HepG2 (cell line): ENCODE data around the gene STEAP1. TPM values are rescaled to one million over a fixed set of nuclear protein-coding genes. Genes with fewer than 3 reads are reported as not detected.

Experiments
- ATAD3A ChIP-seq: sonication (generic); formaldehyde crosslinking; IDR thresholded peaks from 2 replicates; pipeline ENCODE4 v1.4.0; 2020; ENCODE audit warnings: missing genetic modification reagents
- KDM6A ChIP-seq: IDR thresholded peaks from 2 replicates; pipeline ENCODE4 v1.6.1; 2016; ENCODE audit warnings: low read depth
- MBNL3 ChIP-seq: fragments of 250-450 bp; sonication (Bioruptor Pico); conservative IDR thresholded peaks from 2 replicates; pipeline ENCODE4 v1.8.0; 2022; ENCODE audit warnings: mild to moderate bottlenecking, inconsistent platforms
- NR2C2 ChIP-seq: sonication (generic); formaldehyde crosslinking; IDR thresholded peaks from 2 replicates; pipeline ENCODE4 v1.4.0; 2020; ENCODE audit warnings: missing genetic modification reagents, mild to moderate bottlenecking, moderate library complexity, borderline replicate concordance
- SALL1 ChIP-seq: sonication (generic); formaldehyde crosslinking; IDR thresholded peaks from 2 replicates; pipeline ENCODE4 v1.8.0; 2022; ENCODE audit warnings: mild to moderate bottlenecking, missing genetic modification reagents
- SMARCC2 ChIP-seq: fragments of 450-650 bp; IDR thresholded peaks from 2 replicates; pipeline ENCODE4 v1.6.1; 2017; ENCODE audit warnings: antibody characterized with exemption, mild to moderate bottlenecking
- SP5 ChIP-seq: IDR thresholded peaks from 2 replicates; pipeline ENCODE4 v1.6.1; 2016; ENCODE audit warnings: low read depth, borderline replicate concordance
- SRY ChIP-seq: sonication (generic); formaldehyde crosslinking; IDR thresholded peaks from 2 replicates; pipeline ENCODE4 v1.8.0; 2022; ENCODE audit warnings: mild to moderate bottlenecking, missing genetic modification reagents
- TAF15 ChIP-seq: fragments of 200-400 bp; formaldehyde crosslinking; IDR thresholded peaks from one replicate; pipeline ENCODE4 v1.6.1; 2018; ENCODE audit warnings: mild to moderate bottlenecking, low read depth, low read length; ENCODE audit not compliant: poor library complexity, severe bottlenecking
- TARDBP ChIP-seq: sonication (generic); formaldehyde crosslinking; IDR thresholded peaks from 2 replicates; pipeline ENCODE4 v1.8.0; 2022; ENCODE audit warnings: mild to moderate bottlenecking, missing genetic modification reagents
- TBP ChIP-seq: sonication (generic); formaldehyde crosslinking; IDR thresholded peaks from 2 replicates; pipeline ENCODE4 v1.5.0; 2020; ENCODE audit warnings: missing genetic modification reagents
- TBX3 ChIP-seq: fragments of 450-650 bp; IDR thresholded peaks from 2 replicates; pipeline ENCODE4 v1.6.1; 2017; ENCODE audit warnings: antibody characterized with exemption, mild to moderate bottlenecking, inconsistent platforms, borderline replicate concordance
- TMF1 ChIP-seq: sonication (generic); formaldehyde crosslinking; IDR thresholded peaks from 2 replicates; pipeline ENCODE4 v1.8.1; 2022; ENCODE audit warnings: low read depth, missing genetic modification reagents
- ZBTB33 ChIP-seq: sonication (generic); formaldehyde crosslinking; IDR thresholded peaks from 2 replicates; pipeline ENCODE4 v1.4.0; 2020; ENCODE audit warnings: missing genetic modification reagents
- ZFP36 ChIP-seq: fragments of 150-350 bp; IDR thresholded peaks from 2 replicates; pipeline ENCODE4 v1.6.1; 2018; ENCODE audit warnings: borderline replicate concordance, low read length, low read depth; ENCODE audit not compliant: partially characterized antibody
- ZFYVE20 ChIP-seq: sonication (generic); formaldehyde crosslinking; IDR thresholded peaks from 2 replicates; pipeline ENCODE4 v1.8.0; 2023; ENCODE audit warnings: low read depth, mild to moderate bottlenecking, moderate library complexity, missing genetic modification reagents, borderline replicate concordance
- ZNF17 ChIP-seq: sonication (generic); formaldehyde crosslinking; IDR thresholded peaks from 2 replicates; pipeline ENCODE4 v1.5.0; 2020; ENCODE audit warnings: mild to moderate bottlenecking, missing genetic modification reagents
- ZNF337 ChIP-seq: sonication (generic); formaldehyde crosslinking; IDR thresholded peaks from 2 replicates; pipeline ENCODE4 v1.5.1; 2020; ENCODE audit warnings: missing genetic modification reagents, low read depth, mild to moderate bottlenecking, borderline replicate concordance
- ZNF343 ChIP-seq: sonication (generic); formaldehyde crosslinking; IDR thresholded peaks from 2 replicates; pipeline ENCODE4 v1.4.0; 2020; ENCODE audit warnings: mild to moderate bottlenecking, missing genetic modification reagents
- ZNF550 ChIP-seq: sonication (generic); formaldehyde crosslinking; IDR thresholded peaks from 2 replicates; pipeline ENCODE4 v1.4.0; 2020; ENCODE audit warnings: mild to moderate bottlenecking, missing genetic modification reagents, borderline replicate concordance
- ZNF598 ChIP-seq: sonication (generic); formaldehyde crosslinking; IDR thresholded peaks from 2 replicates; pipeline ENCODE4 v1.5.1; 2020; ENCODE audit warnings: mild to moderate bottlenecking, missing genetic modification reagents, borderline replicate concordance
- ZNF75D ChIP-seq: sonication (generic); formaldehyde crosslinking; IDR thresholded peaks from 2 replicates; pipeline ENCODE4 v1.8.1; 2023; ENCODE audit warnings: missing genetic modification reagents, mild to moderate bottlenecking, borderline replicate concordance
- polyA plus RNA-seq, 8 experiments: library from polyadenylated mRNA; depleted of rRNA in 3 of 8; stranded (reverse) in 7 of 8; unstranded in 1 of 8; fragments of >200 nt; fragmentation: Illumina TruSeq in 4 of 8; extraction: Trizol in 4 of 8; gene quantifications; 2 replicates each; pipeline versions ENCODE4 v1.2.1 to v1.2.3, GENCODE V29; 2011 to 2016; ENCODE audit warnings: low read depth in 4 of 8, missing spikeins in 1 of 8, mixed read lengths in 1 of 8; ENCODE audit not compliant: insufficient read depth in 1 of 8
- total RNA-seq, 5 experiments: library from RNA; depleted of rRNA; stranded (reverse); fragments of >200 nt; fragmentation: Illumina TruSeq; extraction: Trizol; gene quantifications; 2 replicates each; pipeline ENCODE4 v1.2.3, GENCODE V29; 2016; ENCODE audit warnings: low read depth in 1 of 5
- TF ChIP-seq, protein P1 (sequence below): sonication (generic); formaldehyde crosslinking; IDR thresholded peaks from 2 replicates; pipeline ENCODE4 v1.4.0; 2020; ENCODE audit warnings: missing genetic modification reagents, borderline replicate concordance
- TF ChIP-seq, protein P2 (sequence below): fragments of 450-650 bp; IDR thresholded peaks from 2 replicates; pipeline ENCODE4 v1.6.1; 2017; ENCODE audit warnings: mild to moderate bottlenecking

Gene STEAP1
- total and polyA plus RNA-seq, 2 of the 13 experiments (the other 11 are each of a cell fraction or from before 2014, with no cell fraction given), result 23.2 to 24.2 TPM

DNA sequence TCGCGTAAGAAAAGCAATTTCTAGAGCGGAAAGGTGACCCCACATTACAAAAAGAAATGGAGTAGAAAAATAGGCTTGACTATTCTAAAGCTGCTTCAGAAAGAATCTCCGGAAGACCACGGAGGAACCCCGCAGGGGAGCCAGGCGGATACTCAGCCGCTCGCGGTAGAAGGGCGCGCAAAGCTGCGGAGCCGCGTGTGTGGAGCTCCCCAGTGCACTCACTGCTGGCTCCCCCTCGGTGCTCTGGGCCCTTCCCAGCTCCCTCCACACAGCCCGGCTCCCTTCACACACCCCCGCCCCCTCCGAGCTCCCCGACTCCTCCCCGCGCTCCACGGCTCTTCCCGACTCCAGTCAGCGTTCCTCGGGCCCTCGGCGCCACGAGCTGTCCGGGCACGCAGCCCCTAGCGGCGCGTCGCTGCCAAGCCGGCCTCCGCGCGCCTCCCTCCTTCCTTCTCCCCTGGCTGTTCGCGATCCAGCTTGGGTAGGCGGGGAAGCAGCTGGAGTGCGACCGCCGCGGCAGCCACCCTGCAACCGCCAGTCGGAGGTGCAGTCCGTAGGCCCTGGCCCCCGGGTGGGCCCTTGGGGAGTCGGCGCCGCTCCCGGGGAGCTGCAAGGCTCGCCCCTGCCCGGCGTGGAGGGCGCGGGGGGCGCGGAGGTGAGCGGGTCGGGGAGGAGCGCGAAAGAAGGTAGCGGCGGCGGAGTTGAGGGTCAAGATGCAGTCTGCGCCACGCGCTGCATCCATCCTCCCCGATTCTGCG is 57.3 kb downstream of the STEAP1 start, which contains the start of gene STEAP2 (continued):
- TF ChIP-seq MBNL3 (no peak), TARDBP (CRISPR knock-in tag) (peak; percentile 89), ZNF17 (CRISPR knock-in tag) (no peak), ATAD3A (no peak), SMARCC2 (no peak), ZNF337 (CRISPR knock-in tag) (peak; percentile 46; the same call in 1 of the 2 replicates), ZFP36 (no peak), TAF15 (peak; percentile 67), SALL1 (peak; percentile 97), TBP (no peak), ZNF598 (peak; percentile 83; the same call in 1 of the 2 replicates), ZBTB33 (CRISPR knock-in tag) (peak; percentile 45; the same call in 1 of the 2 replicates), TMF1 (CRISPR knock-in tag) (peak; percentile 37; the same call in 1 of the 2 replicates), NR2C2 (CRISPR knock-in tag) (peak; percentile 69), SP5 (CRISPR knock-in tag) (no peak; the same call in 1 of the 2 replicates), ZNF75D (CRISPR knock-in tag) (no peak), SRY (CRISPR knock-in tag) (peak; percentile 81), ZFYVE20 (CRISPR knock-in tag) (0 out of 2 replicates have a peak, but pooled peaks have one; percentile 21), KDM6A (CRISPR knock-in tag) (no peak), TBX3 (no peak), ZNF343 (peak; percentile 88; the same call in 1 of the 2 replicates), ZNF550 (CRISPR knock-in tag) (0 out of 2 replicates have a peak, but pooled peaks have one; percentile 54)
- TF ChIP-seq, protein P1, sequence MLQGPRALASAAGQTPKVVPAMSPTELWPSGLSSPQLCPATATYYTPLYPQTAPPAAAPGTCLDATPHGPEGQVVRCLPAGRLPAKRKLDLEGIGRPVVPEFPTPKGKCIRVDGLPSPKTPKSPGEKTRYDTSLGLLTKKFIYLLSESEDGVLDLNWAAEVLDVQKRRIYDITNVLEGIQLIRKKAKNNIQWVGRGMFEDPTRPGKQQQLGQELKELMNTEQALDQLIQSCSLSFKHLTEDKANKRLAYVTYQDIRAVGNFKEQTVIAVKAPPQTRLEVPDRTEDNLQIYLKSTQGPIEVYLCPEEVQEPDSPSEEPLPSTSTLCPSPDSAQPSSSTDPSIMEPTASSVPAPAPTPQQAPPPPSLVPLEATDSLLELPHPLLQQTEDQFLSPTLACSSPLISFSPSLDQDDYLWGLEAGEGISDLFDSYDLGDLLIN, result 0 out of 2 replicates have a peak, but pooled peaks have one; percentile 38
- TF ChIP-seq, protein P2, sequence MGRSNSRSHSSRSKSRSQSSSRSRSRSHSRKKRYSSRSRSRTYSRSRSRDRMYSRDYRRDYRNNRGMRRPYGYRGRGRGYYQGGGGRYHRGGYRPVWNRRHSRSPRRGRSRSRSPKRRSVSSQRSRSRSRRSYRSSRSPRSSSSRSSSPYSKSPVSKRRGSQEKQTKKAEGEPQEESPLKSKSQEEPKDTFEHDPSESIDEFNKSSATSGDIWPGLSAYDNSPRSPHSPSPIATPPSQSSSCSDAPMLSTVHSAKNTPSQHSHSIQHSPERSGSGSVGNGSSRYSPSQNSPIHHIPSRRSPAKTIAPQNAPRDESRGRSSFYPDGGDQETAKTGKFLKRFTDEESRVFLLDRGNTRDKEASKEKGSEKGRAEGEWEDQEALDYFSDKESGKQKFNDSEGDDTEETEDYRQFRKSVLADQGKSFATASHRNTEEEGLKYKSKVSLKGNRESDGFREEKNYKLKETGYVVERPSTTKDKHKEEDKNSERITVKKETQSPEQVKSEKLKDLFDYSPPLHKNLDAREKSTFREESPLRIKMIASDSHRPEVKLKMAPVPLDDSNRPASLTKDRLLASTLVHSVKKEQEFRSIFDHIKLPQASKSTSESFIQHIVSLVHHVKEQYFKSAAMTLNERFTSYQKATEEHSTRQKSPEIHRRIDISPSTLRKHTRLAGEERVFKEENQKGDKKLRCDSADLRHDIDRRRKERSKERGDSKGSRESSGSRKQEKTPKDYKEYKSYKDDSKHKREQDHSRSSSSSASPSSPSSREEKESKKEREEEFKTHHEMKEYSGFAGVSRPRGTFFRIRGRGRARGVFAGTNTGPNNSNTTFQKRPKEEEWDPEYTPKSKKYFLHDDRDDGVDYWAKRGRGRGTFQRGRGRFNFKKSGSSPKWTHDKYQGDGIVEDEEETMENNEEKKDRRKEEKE, result no peak
